Gastroesophageal sphincter (tissue), 4 donors: Measurements from ENCODE around the gene SERPING1. TPM values are rescaled to one million over a fixed set of nuclear protein-coding genes. Genes with fewer than 3 reads are reported as not detected.

Experiments used
- ATAC-seq: fragments of 150-250 bp; one replicate; pipeline ENCODE4 v1.9.1; 2016; ENCODE audit warnings: mild to moderate bottlenecking, moderate library complexity
- H3K27ac ChIP-seq, 4 donors: fragments of 200-600 bp; sonication (generic) in 3 of 4; 1 replicate in 3 of 4; 2 replicates in 1 of 4; pipeline ENCODE4 v1.5.1; 2016 to 2019
- H3K27me3 ChIP-seq: fragments of 200-600 bp; sonication (generic); one replicate; pipeline ENCODE4 v1.5.1; 2019
- H3K36me3 ChIP-seq, 2 donors: fragments of 200-600 bp; sonication (generic); one replicate each; pipeline ENCODE4 v1.5.1; 2019; ENCODE audit warnings: control low read depth in 1 of 2
- H3K4me1 ChIP-seq, 3 donors: fragments of 200-600 bp; sonication (generic); 1 replicate in 2 of 3; 2 replicates in 1 of 3; pipeline ENCODE4 v1.5.1; 2016 to 2019; ENCODE audit warnings: control low read depth in 2 of 3
- H3K4me3 ChIP-seq, 2 donors: fragments of 200-600 bp; sonication (generic); one replicate each; pipeline ENCODE4 v1.5.1; 2019; ENCODE audit warnings: mild to moderate bottlenecking in 1 of 2, moderate library complexity in 1 of 2
- H3K9me3 ChIP-seq, 3 donors: fragments of 200-600 bp; sonication (generic); one replicate each; pipeline ENCODE4 v1.5.1; 2017 to 2019; ENCODE audit warnings: control low read depth in 2 of 3
- CTCF ChIP-seq, 4 experiments: fragments of 200-600 bp in 2 of 4; fragments of 450-650 bp in 2 of 4; sonication (generic) in 1 of 4; IDR thresholded peaks; one replicate each; pipeline ENCODE4 v1.5.1; 2017 to 2019; ENCODE audit warnings: antibody characterized with exemption in 4 of 4, mild to moderate bottlenecking in 2 of 4, moderate library complexity in 2 of 4
- EP300 ChIP-seq: sonication (generic); formaldehyde crosslinking; IDR thresholded peaks from one replicate; pipeline ENCODE4 v1.6.1; 2017; ENCODE audit warnings: antibody characterized with exemption, mild to moderate bottlenecking
- POLR2A ChIP-seq, 2 donors: fragments of 450-650 bp; IDR thresholded peaks; one replicate each; pipeline ENCODE4 v1.6.1; 2017; ENCODE audit warnings: antibody characterized with exemption in 2 of 2, mild to moderate bottlenecking in 2 of 2, moderate library complexity in 1 of 2
- POLR2AphosphoS5 ChIP-seq: sonication (generic); formaldehyde crosslinking; IDR thresholded peaks from one replicate; pipeline ENCODE4 v1.6.1; 2017; ENCODE audit warnings: antibody characterized with exemption
- WGBS, 2 donors: methylation state at CpG; one replicate each; pipeline ENCODE4 v1.1.5; 2018; ENCODE audit warnings: low coverage in 1 of 2; 5-methylcytosine and 5-hydroxymethylcytosine counted together
- total RNA-seq, 4 donors: library from RNA; depleted of rRNA; stranded (reverse); fragments of >200 nt; gene quantifications; one replicate each; pipeline ENCODE4 v1.1.0, GENCODE V29; 2016

SERPING1 gene
- total RNA-seq, 4 donors from 2014 or later: 237 to 689 (median 443) TPM

DNA sequence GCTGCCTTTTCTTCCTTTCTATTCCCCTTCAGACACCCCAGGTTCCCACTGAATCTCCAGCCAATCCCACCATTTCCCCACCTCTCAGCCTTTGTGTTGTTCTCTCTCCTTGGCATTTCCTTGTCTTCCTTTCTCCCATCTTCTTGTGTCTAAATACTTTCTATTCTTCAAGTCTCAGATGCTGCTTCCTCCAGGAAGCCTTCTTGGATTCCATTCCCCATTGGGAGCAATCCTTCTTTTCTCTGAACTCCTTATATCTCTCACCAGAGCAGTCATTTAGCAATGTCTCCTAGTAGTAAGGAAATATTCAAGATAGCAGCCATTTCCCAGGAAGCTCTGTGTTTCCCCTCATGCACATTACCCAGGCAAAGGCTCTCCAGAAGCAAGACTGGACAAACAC is 36.8 kb downstream of the SERPING1 start:
- Histone ChIP-seq H3K4me1 (peaks cover 0 to 17% (median 9%) of the 10 kb centered on the region in 3 donors), H3K36me3 (no peaks in the 10 kb centered on the region), H3K27me3 (no peaks in the 10 kb centered on the region), H3K9me3 (no peaks in the 10 kb centered on the region), H3K4me3 (no peak overlapping the region), H3K27ac (no peak overlapping the region)
- no peak for TF ChIP-seq EP300
- TF ChIP-seq POLR2AphosphoS5: no peak
- TF ChIP-seq POLR2A (IDR thresholded peaks at IDR 0.05): no peak
- ATAC-seq: no peak

DNA sequence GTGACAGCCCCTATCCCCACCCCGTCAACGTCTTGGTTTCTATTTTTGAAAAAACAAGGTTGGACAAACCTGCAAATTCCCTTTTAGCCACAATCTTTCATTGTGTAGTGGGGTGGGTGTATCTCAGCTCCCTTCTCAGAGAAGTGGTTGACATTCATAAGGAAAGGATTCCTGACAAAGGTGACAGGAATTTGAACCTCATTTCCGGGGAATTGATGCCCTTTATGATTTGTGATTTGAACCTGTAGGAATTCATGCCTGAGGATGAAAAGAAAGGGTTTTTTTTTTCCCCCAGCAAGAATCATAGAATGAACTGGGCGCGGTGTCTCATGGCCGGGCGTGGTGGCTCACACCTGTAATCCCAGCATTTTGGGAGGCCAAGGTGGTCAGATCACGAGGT is 37.8 kb downstream of the SERPING1 start:
- 89 to 94% methylated on average over 7 of the region's 8 CpGs for WGBS, 2 donors
- TF ChIP-seq CTCF (IDR thresholded peaks at IDR 0.05) (no peak), POLR2AphosphoS5 (no peak), EP300 (no peak), POLR2A (IDR thresholded peaks at IDR 0.05) (no peak)
- Histone ChIP-seq H3K9me3 (no peaks in the 10 kb centered on the region), H3K4me3 (no peak overlapping the region), H3K27me3 (no peaks in the 10 kb centered on the region), H3K27ac (no peak overlapping the region), H3K36me3 (no peaks in the 10 kb centered on the region), H3K4me1 (peaks cover 0 to 26% (median 18%) of the 10 kb centered on the region in 3 donors)
- no peak for ATAC-seq

DNA sequence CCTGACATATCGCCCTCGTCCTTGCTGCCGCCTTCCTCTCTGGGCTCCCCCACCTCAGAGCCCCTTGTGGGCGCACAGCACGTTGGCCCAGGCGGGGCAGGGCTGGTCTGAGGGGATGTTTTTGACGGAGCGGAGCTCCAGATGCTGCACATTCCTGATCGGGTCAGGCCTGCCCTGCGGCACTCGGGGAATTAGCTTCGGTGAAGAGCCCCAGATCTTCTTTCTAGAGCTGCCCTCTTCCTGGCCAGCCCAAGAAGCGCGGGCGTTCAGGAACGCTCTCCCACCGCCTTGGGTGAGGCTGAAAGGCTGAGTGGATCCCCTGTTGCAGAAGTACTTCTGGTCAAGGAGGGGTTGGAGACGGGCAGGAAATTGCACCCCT is 40.1 kb downstream of the SERPING1 start:
- Histone ChIP-seq H3K4me1 (peaks cover 0 to 43% (median 25%) of the 10 kb centered on the region in 3 donors), H3K36me3 (no peaks in the 10 kb centered on the region), H3K27me3 (no peaks in the 10 kb centered on the region), H3K27ac (peak overlapping the region in 3 of 4 donors; percentile 81 to 90 (median 88)), H3K4me3 (peak overlapping the region; percentile 72 to 80), H3K9me3 (no peaks in the 10 kb centered on the region)
- WGBS, 2 donors: 20% methylated on average over 1 of the region's 18 CpGs; no CpG with 5 or more reads in 1 of the 2 donors
- ATAC-seq: peak; percentile 8
- TF ChIP-seq POLR2AphosphoS5: no peak
- no peak for TF ChIP-seq POLR2A (IDR thresholded peaks at IDR 0.05)
- no peak for TF ChIP-seq EP300
- no peak for TF ChIP-seq CTCF (IDR thresholded peaks at IDR 0.05)

DNA sequence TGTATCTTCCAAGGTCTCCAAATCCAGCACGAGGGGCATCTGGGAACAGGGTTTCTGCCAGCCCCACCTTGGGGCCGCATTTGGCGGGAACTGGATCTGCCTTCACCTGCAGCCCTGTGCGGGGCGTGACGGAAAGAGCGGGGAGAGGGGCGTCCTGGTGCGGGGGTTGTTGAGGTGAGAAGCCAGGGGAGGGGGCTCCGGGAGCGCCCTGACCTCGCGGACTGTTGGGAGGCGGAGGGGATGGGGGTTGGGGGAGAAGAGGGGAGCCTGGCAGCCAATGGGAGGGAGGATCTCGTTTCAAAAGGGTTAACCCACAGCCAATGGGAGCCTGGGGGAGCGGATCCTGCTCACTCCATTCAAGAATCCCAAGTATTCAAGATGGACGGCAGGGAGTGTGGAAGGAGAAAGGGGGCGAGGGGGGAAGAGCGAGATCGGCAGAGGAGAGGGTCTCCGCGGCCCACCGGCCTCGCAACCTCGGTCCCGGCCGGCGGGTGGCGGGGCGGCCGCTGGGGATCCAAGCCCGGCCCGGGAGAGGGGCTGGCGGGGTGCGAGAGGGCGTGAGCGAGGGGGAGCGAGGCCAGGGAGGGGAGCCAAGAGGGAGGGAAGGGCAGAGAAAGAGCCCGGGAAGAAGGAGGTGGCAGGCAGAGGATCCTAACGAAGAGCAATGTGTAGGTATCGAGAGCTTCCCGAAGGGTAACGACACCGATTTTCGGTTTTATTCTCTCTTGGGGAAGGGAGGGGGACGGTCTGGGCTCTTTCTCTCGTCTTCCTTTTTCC is 40.7 kb downstream of the SERPING1 start:
- H3K27ac ChIP-seq: peak overlapping the region; percentile 29 to 90 (median 84)
- ATAC-seq: peak; percentile 91
- 0 to 1% methylated on average over 31 to 37 of the region's 47 CpGs for WGBS, 2 donors
- peak overlapping the region; percentile 72 to 80 for H3K4me3 ChIP-seq
- H3K4me1 ChIP-seq: peaks cover 0 to 43% (median 25%) of the 10 kb centered on the region in 3 donors
- no peaks in the 10 kb centered on the region for H3K36me3 ChIP-seq
- H3K27me3 ChIP-seq: no peaks in the 10 kb centered on the region
- TF ChIP-seq POLR2A (IDR thresholded peaks at IDR 0.05): no peak
- no peak for TF ChIP-seq EP300
- peak; percentile 59 for TF ChIP-seq POLR2AphosphoS5
- TF ChIP-seq CTCF (IDR thresholded peaks at IDR 0.05): peak in 1 of 4 experiments; percentile 5
- H3K9me3 ChIP-seq: no peaks in the 10 kb centered on the region

DNA sequence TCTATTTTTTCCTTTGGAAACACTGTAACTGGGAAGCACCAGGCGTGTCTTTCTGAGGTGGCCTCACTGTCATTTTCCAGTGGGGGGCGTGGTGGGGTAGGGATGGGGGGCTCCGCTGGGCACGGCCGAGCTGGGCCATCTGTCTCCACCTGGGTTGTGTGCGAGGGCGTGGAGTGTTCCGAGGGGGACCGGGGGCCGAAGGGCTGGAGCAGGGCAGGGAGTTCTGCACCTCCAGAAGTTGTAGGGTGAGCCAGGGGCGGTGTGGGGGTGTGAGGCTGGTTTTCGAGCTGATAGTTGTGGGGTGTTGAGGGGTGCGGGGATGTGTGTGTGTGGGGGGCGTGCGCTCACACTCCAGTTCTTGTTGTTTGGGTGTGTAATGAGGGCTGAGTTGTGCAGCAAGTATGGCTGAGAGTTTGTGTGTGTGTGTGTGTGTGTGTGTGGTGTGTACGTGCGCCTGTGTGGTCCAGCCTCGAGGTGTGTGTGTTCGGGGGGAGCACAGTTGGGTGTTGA is 41.4 kb downstream of the SERPING1 start:
- H3K9me3 ChIP-seq: no peaks in the 10 kb centered on the region
- ATAC-seq: no peak
- peak overlapping the region in 3 of 4 donors; percentile 81 to 90 (median 88) for H3K27ac ChIP-seq

More for the DNA sequence above, 41.4 kb downstream of the SERPING1 start:
- peaks cover 0 to 43% (median 25%) of the 10 kb centered on the region in 3 donors for H3K4me1 ChIP-seq
- H3K36me3 ChIP-seq: no peaks in the 10 kb centered on the region
- H3K27me3 ChIP-seq: no peaks in the 10 kb centered on the region
- WGBS, 2 donors: no CpG with 5 or more reads among the region's 19 CpGs
- peak overlapping the region; percentile 72 to 80 for H3K4me3 ChIP-seq
- TF ChIP-seq CTCF (IDR thresholded peaks at IDR 0.05) (no peak), POLR2AphosphoS5 (no peak), POLR2A (IDR thresholded peaks at IDR 0.05) (no peak), EP300 (no peak)
